DND-41 (cell line): ENCODE measurements around the gene PPIF.

Experiments
- ATAC-seq: fragments of 200-7000 bp; cut with Tn5 transposase; 3 replicates; pipeline ENCODE4 v1.9.1; 2021; ENCODE audit warnings: low read depth; ENCODE audit not compliant: insufficient read depth
- DNase-seq: peaks from one replicate; pipeline ENCODE4 v3.0.0-alpha.2; 2020
- H2AFZ ChIP-seq: 2 replicates; pipeline ENCODE4 v1.6.0; 2012; ENCODE audit warnings: low read depth, low read length
- H3K27ac ChIP-seq: 2 replicates; pipeline ENCODE4 v1.5.1; 2012; ENCODE audit warnings: low read length, inconsistent platforms
- H3K27me3 ChIP-seq: fragments of 200-600 bp; sonication (generic); 2 replicates; pipeline ENCODE4 v1.6.0; 2012; ENCODE audit warnings: low read length, mild to moderate bottlenecking, inconsistent platforms; ENCODE audit not compliant: insufficient read depth, poor library complexity
- H3K36me3 ChIP-seq: 2 replicates; pipeline ENCODE4 v1.5.1; 2012; ENCODE audit warnings: low read length, inconsistent platforms; ENCODE audit not compliant: insufficient read depth
- H3K4me1 ChIP-seq: 2 replicates; pipeline ENCODE4 v1.5.1; 2012; ENCODE audit warnings: mild to moderate bottlenecking, low read length; ENCODE audit not compliant: insufficient read depth
- H3K4me2 ChIP-seq: 2 replicates; pipeline ENCODE4 v1.6.0; 2012; ENCODE audit warnings: mild to moderate bottlenecking, moderate library complexity, low read length, inconsistent platforms; ENCODE audit not compliant: insufficient read depth
- H3K4me3 ChIP-seq, 2 experiments: fragments of 200-600 bp in 1 of 2; shearing (Covaris generic) in 1 of 2; 2 replicates each; pipeline ENCODE4 v1.5.1; 2012 to 2016; ENCODE audit warnings: inconsistent platforms in 2 of 2, low read length in 2 of 2, mild to moderate bottlenecking in 2 of 2, low read depth in 1 of 2, moderate library complexity in 1 of 2
- H3K79me2 ChIP-seq: 2 replicates; pipeline ENCODE4 v1.6.0; 2012; ENCODE audit warnings: low read length, inconsistent platforms; ENCODE audit not compliant: insufficient read depth
- H3K9ac ChIP-seq: 2 replicates; pipeline ENCODE4 v1.6.0; 2012; ENCODE audit warnings: low read depth, mild to moderate bottlenecking, inconsistent platforms, low read length, moderate library complexity
- H3K9me3 ChIP-seq: 2 replicates; pipeline ENCODE4 v1.5.1; 2012; ENCODE audit warnings: low read length, moderate library complexity, mild to moderate bottlenecking, inconsistent platforms; ENCODE audit not compliant: insufficient read depth, severe bottlenecking
- H4K20me1 ChIP-seq: 2 replicates; pipeline ENCODE4 v1.6.0; 2012; ENCODE audit warnings: low read length; ENCODE audit not compliant: insufficient read depth
- CTCF ChIP-seq: IDR thresholded peaks from 2 replicates; pipeline ENCODE4 v1.5.1; 2012; ENCODE audit warnings: borderline replicate concordance, low read length, moderate library complexity, mild to moderate bottlenecking; ENCODE audit not compliant: poor library complexity, severe bottlenecking; ENCODE audit errors: extremely low read depth
- EZH2 ChIP-seq: IDR thresholded peaks from 3 replicates; pipeline ENCODE4 v1.6.1; 2012; ENCODE audit warnings: borderline replicate concordance, low read depth, mild to moderate bottlenecking, moderate library complexity, low read length, inconsistent platforms; ENCODE audit not compliant: severe bottlenecking

The PPIF gene

GRCh38 chr10:79355420-79356017 is 8.2 kb downstream of the PPIF start:
- Histone ChIP-seq H3K79me2 (peaks cover 6% of the 10 kb centered on the region; the same call in 1 of the 2 replicates), H3K9me3 (no peaks in the 10 kb centered on the region), H3K4me3 (no peak overlapping the region), H3K36me3 (peaks cover 53% of the 10 kb centered on the region), H3K4me2 (no peak overlapping the region), H2AFZ (no peak overlapping the region), H4K20me1 (peaks cover 45% of the 10 kb centered on the region), H3K27me3 (no peaks in the 10 kb centered on the region), H3K4me1 (peaks cover 5% of the 10 kb centered on the region; the same call in 1 of the 2 replicates), H3K9ac (no peak overlapping the region), H3K27ac (no peak overlapping the region)
- no peak for DNase-seq
- ATAC-seq, result no peak; the same call in 2 of the 3 replicates
- TF ChIP-seq CTCF (no peak), EZH2 (no peak)

GRCh38 chr10:79356104-79356503 is 8.8 kb downstream of the PPIF start:
- ATAC-seq (no peak), DNase-seq (no peak)
- no peak for TF ChIP-seq EZH2
- TF ChIP-seq CTCF, result no peak
- Histone ChIP-seq H3K27ac (no peak overlapping the region), H3K36me3 (peaks cover 47% of the 10 kb centered on the region), H3K9me3 (no peaks in the 10 kb centered on the region), H3K4me1 (no peaks in the 10 kb centered on the region), H4K20me1 (peaks cover 41% of the 10 kb centered on the region), H3K4me2 (no peak overlapping the region), H3K27me3 (no peaks in the 10 kb centered on the region), H2AFZ (no peak overlapping the region), H3K9ac (no peak overlapping the region), H3K4me3 (no peak overlapping the region), H3K79me2 (peaks cover 2% of the 10 kb centered on the region; the same call in 1 of the 2 replicates)

- Histone ChIP-seq H2AFZ (no peak overlapping the region), H3K9me3 (no peaks in the 10 kb centered on the region), H3K4me2 (no peak overlapping the region), H4K20me1 (peaks cover 31% of the 10 kb centered on the region), H3K36me3 (peaks cover 37% of the 10 kb centered on the region), H3K79me2 (no peaks in the 10 kb centered on the region), H3K4me3 (no peak overlapping the region), H3K9ac (no peak overlapping the region), H3K27ac (no peak overlapping the region), H3K4me1 (no peaks in the 10 kb centered on the region), H3K27me3 (no peaks in the 10 kb centered on the region)
- TF ChIP-seq CTCF (no peak), EZH2 (no peak)
- DNase-seq (no peak), ATAC-seq (no peak)
These were observed 9.9 kb downstream of the PPIF start for GRCh38 chr10:79357180-79357579.

GRCh38 chr10:79358811-79359210 is 11.5 kb downstream of the PPIF start:
- Histone ChIP-seq H3K79me2 (no peaks in the 10 kb centered on the region), H3K9ac (no peak overlapping the region), H4K20me1 (peaks cover 19% of the 10 kb centered on the region), H3K4me3 (no peak overlapping the region), H3K36me3 (peaks cover 20% of the 10 kb centered on the region), H3K4me1 (no peaks in the 10 kb centered on the region), H2AFZ (no peak overlapping the region), H3K27me3 (no peaks in the 10 kb centered on the region), H3K4me2 (no peak overlapping the region), H3K27ac (no peak overlapping the region), H3K9me3 (no peaks in the 10 kb centered on the region)
- TF ChIP-seq CTCF (no peak), EZH2 (no peak)
- ATAC-seq (no peak), DNase-seq (no peak)
